Measurements from ENCODE around the gene AKAP13.
"Not testable (repeated sequence)": the region's sequence is repeated elsewhere in the genome, so short reads cannot be mapped to it uniquely, and the experiment has no call there.

The AKAP13 gene

GRCh38 chr15:85414495-85414894 is 34.1 kb downstream of the AKAP13 start:
- no peak for DNase-seq

GRCh38 chr15:85414991-85415390 is 34.6 kb downstream of the AKAP13 start:
- no peak for DNase-seq

GRCh38 chr15:85415783-85416182 is 35.4 kb downstream of the AKAP13 start:
- DNase-seq: no peak

GRCh38 chr15:85417276-85417675 is 36.9 kb downstream of the AKAP13 start:
- no peak for DNase-seq

- DNase-seq: no peak
Observed at GRCh38 chr15:85419161-85419560, 38.8 kb downstream of the AKAP13 start.

- DNase-seq: no peak
Observed at GRCh38 chr15:85421116-85421925, 40.9 kb downstream of the AKAP13 start.

GRCh38 chr15:85422607-85423006 is 42.2 kb downstream of the AKAP13 start:
- DNase-seq: no peak

- DNase-seq: no peak
Observed at GRCh38 chr15:85423256-85423655, 42.9 kb downstream of the AKAP13 start.

GRCh38 chr15:85424154-85424553 is 43.8 kb downstream of the AKAP13 start:
- no peak for DNase-seq

- no peak for DNase-seq
Observed at GRCh38 chr15:85426481-85426880, 46.1 kb downstream of the AKAP13 start.

- no peak for DNase-seq
Observed at GRCh38 chr15:85427286-85428028, 47.1 kb downstream of the AKAP13 start.

- no peak for DNase-seq
Observed at GRCh38 chr15:85429522-85429921, 49.1 kb downstream of the AKAP13 start.

GRCh38 chr15:85430406-85431204 is 50.2 kb downstream of the AKAP13 start:
- DNase-seq: no peak

GRCh38 chr15:85439996-85440395 is 59.6 kb downstream of the AKAP13 start:
- no peak for DNase-seq

- no peak for DNase-seq
Observed at GRCh38 chr15:85440451-85440850, 60.0 kb downstream of the AKAP13 start.

- not testable (repeated sequence) for DNase-seq
Observed at GRCh38 chr15:85441854-85442253, 61.5 kb downstream of the AKAP13 start.

- no peak for DNase-seq
Observed at GRCh38 chr15:85443046-85443445, 62.6 kb downstream of the AKAP13 start.

GRCh38 chr15:85443593-85444087 is 63.2 kb downstream of the AKAP13 start:
- no peak for DNase-seq

- DNase-seq: no peak
Observed at GRCh38 chr15:85444122-85444745, 63.8 kb downstream of the AKAP13 start.

GRCh38 chr15:85445361-85445760 is 65.0 kb downstream of the AKAP13 start:
- no peak for DNase-seq

GRCh38 chr15:85451099-85451700 is 70.8 kb downstream of the AKAP13 start:
- DNase-seq: no peak

GRCh38 chr15:85452436-85452835 is 72.0 kb downstream of the AKAP13 start:
- DNase-seq: no peak

Data from activated CD4-positive, alpha-beta T cell treated with anti-CD3 and anti-CD28 coated beads, Interleukin-2, amount 50 U/mL, for 1 hour (primary cell).